ENCODE results near the gene NEUROD1. TPM values are rescaled to one million over a fixed set of nuclear protein-coding genes. Genes with fewer than 3 reads are reported as not detected.
A peak's percentile ranks its signal among the peaks of the same experiment; 100 is the strongest.

NEUROD1 gene
- total RNA-seq, 1 experiment from 2014 or later = not detected

DNA sequence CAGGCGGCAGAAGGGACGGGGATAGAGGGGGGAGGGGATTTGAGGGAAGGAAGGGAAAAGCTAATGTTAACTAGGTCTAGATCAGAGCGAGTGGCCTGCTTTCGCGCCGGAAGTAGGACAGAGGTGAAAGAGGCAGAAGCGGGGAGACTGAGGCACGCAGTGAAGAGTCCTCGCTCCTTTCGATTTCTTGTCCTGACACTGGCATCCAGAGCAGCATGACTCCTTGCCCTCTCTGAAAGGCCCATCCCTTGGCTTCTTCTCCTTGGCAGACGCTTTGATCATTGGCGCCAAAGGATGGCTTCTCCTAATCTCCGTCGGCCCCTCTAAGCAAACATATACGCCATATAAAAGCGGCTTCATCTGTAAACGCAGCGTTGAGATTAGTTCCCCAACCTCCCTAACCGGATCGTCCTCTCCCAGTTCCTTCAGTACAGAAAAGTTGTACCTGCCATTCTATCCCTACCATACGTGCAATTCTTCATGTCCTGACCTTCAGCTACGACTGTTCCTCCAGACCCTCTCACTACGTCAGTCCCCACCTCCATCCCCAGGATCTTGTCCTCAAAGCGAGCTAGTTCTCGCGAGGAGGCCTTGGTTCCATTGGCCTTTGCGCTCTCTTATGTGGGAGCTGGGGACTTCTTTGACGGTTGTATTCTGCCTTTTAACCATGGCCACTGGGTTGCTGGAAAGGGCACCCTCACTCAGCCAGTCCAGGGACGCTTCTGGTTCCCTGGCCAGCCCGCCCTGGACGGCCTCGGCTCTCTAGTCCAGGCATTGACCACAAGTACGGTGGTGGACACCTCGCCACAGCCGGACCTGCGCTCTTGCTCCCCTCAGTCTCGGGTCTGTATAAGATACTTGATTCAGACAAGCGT, 857 bp upstream of the NEUROD1 start:
- no peak for DNase-seq (ENCODE audit: low read depth)

- no peak for DNase-seq (ENCODE audit: low read depth)
Observed at GRCh38 chr2:181679544-181679979, 755 bp downstream of the NEUROD1 start.

DNA sequence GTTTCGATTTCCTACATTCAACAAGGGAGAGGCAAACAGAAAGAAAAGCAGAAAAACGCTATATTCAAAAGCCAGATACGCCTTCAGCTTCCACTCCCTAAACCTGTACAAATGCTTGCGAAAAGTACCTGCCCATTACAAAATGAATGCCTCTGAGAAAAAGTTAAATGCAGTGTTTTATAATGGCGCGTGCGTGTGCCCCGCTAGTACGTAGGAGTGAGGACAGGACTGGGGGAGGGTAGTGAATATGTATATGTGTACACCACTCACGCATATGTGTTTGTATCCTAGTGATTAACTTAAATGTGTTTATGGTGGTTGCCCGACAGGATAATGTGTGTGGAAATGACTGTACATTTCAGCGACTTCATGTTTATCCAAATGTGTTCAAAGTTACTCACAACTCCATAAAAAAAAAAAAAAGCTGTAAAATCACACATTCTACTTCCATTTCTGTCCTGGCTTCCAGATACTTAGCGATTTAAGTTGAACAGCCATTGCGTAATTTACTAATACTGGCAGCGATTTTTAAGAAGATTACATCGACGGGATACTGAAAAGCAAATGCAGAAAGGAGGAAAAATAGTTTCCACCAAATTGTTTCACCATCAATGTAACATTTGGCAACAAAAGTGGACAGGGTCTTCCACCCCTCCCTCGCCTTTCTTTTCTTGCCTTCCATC, 1.3 kb downstream of the NEUROD1 start:
- no peak for DNase-seq (ENCODE audit: low read depth)

- DNase-seq (ENCODE audit: low read depth) = no peak
Observed at GRCh38 chr2:181677912-181678586, 2.3 kb downstream of the NEUROD1 start.

DNA sequence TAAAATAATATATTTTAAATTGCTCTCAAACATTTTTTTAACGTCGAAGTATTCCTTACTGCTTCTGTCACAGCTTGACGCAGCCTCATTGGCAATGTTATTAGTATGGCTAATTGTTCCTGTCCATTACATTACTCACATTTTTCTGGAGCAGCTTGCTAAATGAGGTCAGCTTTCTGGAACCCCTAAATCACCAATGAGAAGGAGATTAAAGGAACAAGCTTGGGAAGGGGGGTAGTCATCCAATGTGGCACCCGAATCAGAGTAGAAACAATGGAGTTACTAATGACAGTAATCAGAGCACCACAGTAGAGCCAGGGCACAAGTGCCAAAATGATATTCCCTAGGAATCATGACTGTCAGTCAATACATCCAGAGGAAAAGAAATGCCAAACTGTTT, 5.1 kb downstream of the NEUROD1 start:
- peak; percentile 18 for DNase-seq (ENCODE audit: low read depth)

- DNase-seq (ENCODE audit: low read depth) = no peak
Observed at GRCh38 chr2:181674461-181674860, 5.9 kb downstream of the NEUROD1 start.

GRCh38 chr2:181673173-181673572, 7.1 kb downstream of the NEUROD1 start:
- DNase-seq (ENCODE audit: low read depth) = peak; percentile 25

- DNase-seq (ENCODE audit: low read depth) = no peak
Observed at GRCh38 chr2:181672255-181673008, 7.9 kb downstream of the NEUROD1 start.

GRCh38 chr2:181670632-181671031, 9.7 kb downstream of the NEUROD1 start:
- no peak for DNase-seq (ENCODE audit: low read depth)

- DNase-seq (ENCODE audit: low read depth) = no peak
Observed at GRCh38 chr2:181667234-181667633, 13.1 kb downstream of the NEUROD1 start.

DNA sequence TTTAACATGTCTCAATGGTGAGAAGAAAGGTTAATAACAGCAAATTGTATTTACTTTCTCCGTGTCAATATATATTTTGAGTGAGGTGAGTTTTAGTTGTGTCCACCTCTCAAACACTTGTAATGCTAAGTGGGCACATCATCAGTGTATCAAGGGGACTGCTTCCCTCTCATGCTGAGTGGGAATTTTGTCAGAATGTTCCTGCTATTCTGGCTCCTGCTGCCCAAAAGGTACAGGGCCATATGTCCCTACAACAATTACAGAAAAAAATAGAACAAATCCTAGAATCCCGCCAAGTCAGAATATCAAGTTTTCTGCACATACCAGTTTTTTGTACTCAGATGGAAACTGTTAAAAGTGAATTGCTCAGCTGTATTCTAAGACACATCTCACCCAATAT, 18.0 kb downstream of the NEUROD1 start:
- DNase-seq (ENCODE audit: low read depth) = no peak

GRCh38 chr2:181660181-181660580, 20.1 kb downstream of the NEUROD1 start:
- no peak for DNase-seq (ENCODE audit: low read depth)

DNA sequence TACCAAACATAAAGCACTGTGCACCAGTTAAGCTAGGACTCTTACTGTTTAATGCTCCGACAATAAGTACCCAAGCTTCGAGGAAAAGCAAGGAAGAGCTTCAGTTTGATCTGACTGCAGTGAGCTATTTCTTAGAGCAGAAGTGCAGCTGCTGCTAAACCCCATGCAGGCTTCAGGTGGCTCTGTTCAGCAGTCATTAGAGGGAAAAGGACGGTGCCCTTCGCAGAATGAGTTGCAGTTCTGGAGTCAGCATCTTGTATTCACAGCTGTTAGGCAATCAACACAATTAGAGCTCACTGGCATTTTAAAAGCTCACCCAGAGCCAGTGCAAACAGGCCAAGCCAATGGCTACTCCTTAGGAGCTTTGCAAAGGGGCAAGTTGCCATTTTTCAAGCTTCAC, 21.9 kb downstream of the NEUROD1 start:
- DNase-seq (ENCODE audit: low read depth) = no peak

- no peak for DNase-seq (ENCODE audit: low read depth)
Observed at GRCh38 chr2:181657379-181657778, 22.9 kb downstream of the NEUROD1 start.

DNA sequence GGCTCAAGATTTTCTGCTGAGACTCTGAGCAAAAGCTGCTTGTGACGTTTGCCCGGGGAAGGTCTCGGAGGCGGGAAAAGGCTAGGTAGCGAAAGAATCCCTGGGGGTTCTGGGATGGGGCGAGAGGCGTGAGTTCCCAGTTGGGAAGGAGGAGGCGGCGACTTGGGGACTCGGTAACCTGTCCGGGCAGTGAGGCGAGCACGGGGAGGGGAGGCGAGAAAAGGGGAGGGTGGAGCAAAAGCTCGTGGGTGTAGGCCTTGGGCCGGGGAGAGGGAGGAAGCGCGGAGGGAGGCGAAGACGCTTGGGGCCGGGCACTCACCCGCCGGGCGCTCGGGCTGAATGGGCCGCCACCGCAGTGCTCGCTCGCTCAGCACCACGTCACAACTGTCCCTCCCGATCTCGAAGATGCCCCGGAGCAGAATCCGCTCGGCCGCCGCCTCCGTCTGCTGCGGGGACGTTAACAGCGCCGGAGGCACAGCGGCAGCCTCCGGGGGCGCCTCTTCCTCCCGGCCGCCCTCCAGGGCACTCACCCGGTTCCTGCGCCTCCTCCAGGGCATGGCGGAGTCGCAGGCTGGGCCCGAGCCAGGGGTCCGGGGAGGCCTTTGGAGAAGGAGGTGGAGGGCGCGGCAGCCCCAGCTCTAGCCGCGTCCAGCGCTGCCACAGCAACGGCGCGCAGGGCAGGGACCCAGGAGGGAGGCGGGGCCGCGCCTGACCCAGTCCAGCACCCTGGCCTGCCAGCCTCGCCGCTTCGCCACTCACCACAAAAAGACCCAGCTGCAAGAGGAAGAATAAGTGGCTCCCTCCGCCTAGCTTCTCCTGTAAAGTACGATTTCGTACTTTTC, 23.6 kb downstream of the NEUROD1 start, which contains the start of gene CERKL:
TSS of gene CERKL (minus strand) at position 656 of the 842 bp plus-strand sequence. CDS start at position 557, 99 bp downstream.
- peak; percentile 75 for DNase-seq (ENCODE audit: low read depth)

DNA sequence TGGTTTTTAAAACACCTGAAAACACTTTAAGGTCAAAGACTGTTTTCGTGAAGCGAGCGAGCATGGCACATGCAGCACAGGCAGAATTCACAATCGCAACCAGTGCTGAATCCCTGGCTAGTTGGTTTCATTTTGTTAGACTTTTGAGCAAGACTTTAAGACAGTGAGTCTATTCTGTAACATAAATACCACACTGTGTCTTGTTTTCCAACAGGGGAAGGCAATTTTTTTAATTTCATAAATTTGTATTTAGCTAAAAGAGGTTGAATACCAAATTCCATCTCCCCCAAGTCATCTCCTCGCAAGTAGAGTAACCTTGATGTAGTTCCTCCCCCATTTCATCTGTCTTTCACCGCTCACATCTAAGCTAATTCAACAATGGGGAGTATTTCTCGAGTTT, 24.8 kb downstream of the NEUROD1 start:
- no peak for DNase-seq (ENCODE audit: low read depth)

DNA sequence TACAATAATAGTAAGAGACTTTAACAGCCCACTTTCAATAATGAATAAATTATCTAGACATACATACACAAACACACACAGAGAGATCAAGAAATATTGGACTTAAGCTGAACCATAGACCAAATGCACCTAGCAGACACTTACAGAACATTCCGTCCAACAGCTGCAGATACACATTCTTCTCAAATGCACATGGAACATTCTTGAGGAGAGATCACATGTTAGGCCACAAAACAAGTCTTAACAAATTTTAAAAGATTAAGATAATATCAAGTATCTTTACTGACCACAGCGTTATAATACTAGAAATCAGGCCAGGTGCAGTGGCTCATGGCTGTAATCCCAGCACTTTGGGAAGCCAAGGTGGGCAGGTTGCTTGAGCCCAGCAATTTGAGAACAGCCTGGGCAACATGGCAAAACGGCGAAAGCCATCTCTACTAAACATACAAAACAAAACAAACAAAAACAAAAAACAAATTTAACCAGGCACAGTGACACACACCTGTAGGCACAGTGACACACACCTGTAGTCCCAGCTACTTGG, 30.8 kb downstream of the NEUROD1 start:
- no peak for DNase-seq (ENCODE audit: low read depth)

- DNase-seq (ENCODE audit: low read depth) = no peak
Observed at GRCh38 chr2:181648478-181649155, 31.7 kb downstream of the NEUROD1 start.

DNA sequence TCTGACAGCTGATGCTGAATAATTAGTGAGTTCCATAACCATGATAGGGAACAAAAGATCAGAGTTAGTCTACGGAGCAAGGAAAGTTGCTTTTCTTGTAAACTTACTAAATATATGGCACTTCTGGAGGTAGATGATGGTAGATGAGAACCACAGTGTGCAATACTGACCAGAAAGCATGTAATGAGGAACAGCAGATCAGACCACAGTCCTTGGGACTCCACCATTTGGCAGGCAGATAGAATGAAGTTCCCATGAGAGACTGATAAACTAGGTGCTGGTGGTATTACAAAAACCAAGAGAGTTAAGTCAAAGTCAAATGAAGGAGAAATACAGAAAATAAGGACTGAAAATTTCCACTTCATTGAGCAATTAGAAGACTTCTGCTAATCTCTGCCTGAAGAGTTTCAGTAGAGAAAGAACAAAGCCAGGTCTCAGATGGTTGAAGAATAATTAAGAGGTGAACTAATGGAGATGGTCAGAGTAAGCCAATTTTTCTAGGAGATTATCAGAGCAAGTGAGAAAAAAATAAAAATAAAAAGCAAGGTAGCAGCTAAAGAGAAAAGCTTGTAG, 33.8 kb downstream of the NEUROD1 start:
- no peak for DNase-seq (ENCODE audit: low read depth)

All from M059J (cell line).